Suprapubic skin (tissue), 4 donors: Measurements from ENCODE around the gene SEMA6A. TPM values are rescaled to one million over a fixed set of nuclear protein-coding genes. Genes with fewer than 3 reads are reported as not detected.

Source experiments
- DNase-seq, 2 donors: peaks; one replicate each; pipeline ENCODE4 v3.0.0-alpha.2; 2019; ENCODE audit warnings: low spot score in 2 of 2
- H3K27ac ChIP-seq: fragments of 200-600 bp; sonication (generic); one replicate; pipeline ENCODE4 v1.5.1; 2019
- H3K27me3 ChIP-seq: fragments of 200-600 bp; sonication (generic); one replicate; pipeline ENCODE4 v1.5.1; 2019
- H3K36me3 ChIP-seq: fragments of 200-600 bp; sonication (generic); one replicate; pipeline ENCODE4 v1.5.1; 2019
- H3K4me1 ChIP-seq: fragments of 200-600 bp; sonication (generic); one replicate; pipeline ENCODE4 v1.5.1; 2019
- H3K4me3 ChIP-seq: fragments of 200-600 bp; sonication (generic); one replicate; pipeline ENCODE4 v1.5.1; 2019; ENCODE audit warnings: mild to moderate bottlenecking
- H3K9me3 ChIP-seq: fragments of 200-600 bp; sonication (generic); one replicate; pipeline ENCODE4 v1.5.1; 2019
- EP300 ChIP-seq: sonication (generic); formaldehyde crosslinking; IDR thresholded peaks from one replicate; pipeline ENCODE4 v1.6.1; 2017; ENCODE audit warnings: antibody characterized with exemption
- POLR2A ChIP-seq, 2 donors: fragments of 450-650 bp; IDR thresholded peaks; one replicate each; pipeline ENCODE4 v1.6.1; 2017; ENCODE audit warnings: antibody characterized with exemption in 2 of 2, mild to moderate bottlenecking in 2 of 2, moderate library complexity in 2 of 2
- POLR2AphosphoS5 ChIP-seq, 3 donors: sonication (generic); formaldehyde crosslinking; IDR thresholded peaks; one replicate each; pipeline ENCODE4 v1.6.1; 2017; ENCODE audit warnings: antibody characterized with exemption in 3 of 3
- WGBS: methylation state at CpG from one replicate; pipeline ENCODE4 v1.1.5; 2018; 5-methylcytosine and 5-hydroxymethylcytosine counted together
- total RNA-seq, 4 donors: library from RNA; depleted of rRNA; stranded (reverse); fragments of >200 nt; gene quantifications; one replicate each; pipeline ENCODE4 v1.1.0, GENCODE V29; 2016
- TF ChIP-seq, protein P1 (sequence below), 2 donors: fragments of 200-600 bp in 1 of 2; fragments of 450-650 bp in 1 of 2; sonication (generic) in 1 of 2; IDR thresholded peaks; one replicate each; pipeline ENCODE4 v1.5.1; 2016 to 2019; ENCODE audit warnings: antibody characterized with exemption in 2 of 2, mild to moderate bottlenecking in 1 of 2, moderate library complexity in 1 of 2

Gene SEMA6A
- total RNA-seq, 4 donors from 2014 or later: 7.4 to 27.8 (median 15.5) TPM

DNA sequence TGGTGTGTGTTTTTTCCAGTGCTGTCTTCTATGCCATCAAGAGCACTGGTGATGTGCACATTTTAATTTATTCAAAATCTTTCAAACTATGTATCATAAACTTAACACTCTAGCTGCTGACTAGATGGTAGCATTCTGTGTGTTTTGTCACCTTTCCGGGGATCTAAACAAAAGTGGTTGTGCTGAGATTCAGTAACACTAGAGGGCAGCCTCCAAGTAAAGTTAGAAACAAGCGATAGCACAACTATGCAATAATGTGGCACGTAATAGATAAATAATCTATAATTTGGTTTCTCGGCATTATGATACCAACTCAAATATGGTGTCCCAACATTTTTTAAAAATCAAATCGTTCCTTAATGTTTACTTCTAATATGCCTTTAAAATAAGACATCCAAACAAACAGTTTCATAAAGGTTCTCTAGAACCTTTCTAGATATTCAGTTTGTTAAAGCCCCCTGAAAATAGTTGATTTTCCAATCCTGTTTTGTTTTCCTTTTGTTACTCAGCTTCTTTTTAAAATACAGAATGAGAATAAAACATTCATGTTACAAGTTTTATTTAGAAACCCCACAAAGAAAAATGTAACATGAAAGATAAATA is 16.9 kb downstream of the SEMA6A start:
- TF ChIP-seq POLR2AphosphoS5 (IDR thresholded peaks at IDR 0.05): no peak
- TF ChIP-seq, protein P1, sequence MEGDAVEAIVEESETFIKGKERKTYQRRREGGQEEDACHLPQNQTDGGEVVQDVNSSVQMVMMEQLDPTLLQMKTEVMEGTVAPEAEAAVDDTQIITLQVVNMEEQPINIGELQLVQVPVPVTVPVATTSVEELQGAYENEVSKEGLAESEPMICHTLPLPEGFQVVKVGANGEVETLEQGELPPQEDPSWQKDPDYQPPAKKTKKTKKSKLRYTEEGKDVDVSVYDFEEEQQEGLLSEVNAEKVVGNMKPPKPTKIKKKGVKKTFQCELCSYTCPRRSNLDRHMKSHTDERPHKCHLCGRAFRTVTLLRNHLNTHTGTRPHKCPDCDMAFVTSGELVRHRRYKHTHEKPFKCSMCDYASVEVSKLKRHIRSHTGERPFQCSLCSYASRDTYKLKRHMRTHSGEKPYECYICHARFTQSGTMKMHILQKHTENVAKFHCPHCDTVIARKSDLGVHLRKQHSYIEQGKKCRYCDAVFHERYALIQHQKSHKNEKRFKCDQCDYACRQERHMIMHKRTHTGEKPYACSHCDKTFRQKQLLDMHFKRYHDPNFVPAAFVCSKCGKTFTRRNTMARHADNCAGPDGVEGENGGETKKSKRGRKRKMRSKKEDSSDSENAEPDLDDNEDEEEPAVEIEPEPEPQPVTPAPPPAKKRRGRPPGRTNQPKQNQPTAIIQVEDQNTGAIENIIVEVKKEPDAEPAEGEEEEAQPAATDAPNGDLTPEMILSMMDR (IDR thresholded peaks at IDR 0.05): peak; percentile 2 to 38
- H3K4me3 ChIP-seq: no peak overlapping the region
- WGBS: 36% methylated on average over 5 of the region's 5 CpGs
- H3K27me3 ChIP-seq: no peaks in the 10 kb centered on the region
- no peak overlapping the region for H3K27ac ChIP-seq
- no peaks in the 10 kb centered on the region for H3K9me3 ChIP-seq
- DNase-seq: no peak
- no peaks in the 10 kb centered on the region for H3K36me3 ChIP-seq
- H3K4me1 ChIP-seq: peaks cover 6% of the 10 kb centered on the region

DNA sequence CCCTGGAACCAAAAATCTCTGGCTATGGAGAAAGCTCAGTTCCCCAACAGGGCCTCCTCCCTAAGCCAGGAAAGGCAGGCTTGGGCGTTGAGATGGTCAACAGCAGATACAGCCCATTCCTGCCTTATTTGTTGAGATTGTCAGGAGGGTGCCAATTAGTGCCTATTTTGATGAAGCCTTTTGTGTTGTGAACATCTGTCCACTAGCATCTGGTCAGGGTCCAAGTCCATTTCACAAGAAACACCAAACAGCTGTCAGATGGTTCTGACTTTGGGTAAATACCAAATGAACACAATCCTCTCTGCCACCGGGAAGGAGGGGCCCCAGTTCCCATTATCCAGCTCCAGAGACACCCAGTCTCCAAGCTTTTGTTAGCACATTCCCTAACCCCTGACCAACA is 19.9 kb downstream of the SEMA6A start:
- no peaks in the 10 kb centered on the region for H3K9me3 ChIP-seq
- peaks cover 6% of the 10 kb centered on the region for H3K4me1 ChIP-seq
- H3K27me3 ChIP-seq: no peaks in the 10 kb centered on the region
- H3K4me3 ChIP-seq: no peak overlapping the region
- TF ChIP-seq POLR2A (IDR thresholded peaks at IDR 0.05) (no peak), EP300 (no peak)
- TF ChIP-seq, protein P1 (IDR thresholded peaks at IDR 0.05): no peak
- no peak for DNase-seq
- H3K27ac ChIP-seq: no peak overlapping the region
- WGBS: 43% methylated on average over 2 of the region's 2 CpGs
- H3K36me3 ChIP-seq: no peaks in the 10 kb centered on the region

- Histone ChIP-seq H3K4me1 (peaks cover 6% of the 10 kb centered on the region), H3K36me3 (no peaks in the 10 kb centered on the region), H3K4me3 (no peak overlapping the region), H3K27me3 (no peaks in the 10 kb centered on the region), H3K27ac (no peak overlapping the region), H3K9me3 (no peaks in the 10 kb centered on the region)
- WGBS: 89% methylated on average over 4 of the region's 4 CpGs
- DNase-seq: no peak
- TF ChIP-seq POLR2A (IDR thresholded peaks at IDR 0.05) (no peak), POLR2AphosphoS5 (IDR thresholded peaks at IDR 0.05) (no peak), EP300 (no peak)
- TF ChIP-seq, protein P1 (IDR thresholded peaks at IDR 0.05): no peak
Observed at GRCh38 chr5:116553366-116553765, 21.3 kb downstream of the SEMA6A start.

DNA sequence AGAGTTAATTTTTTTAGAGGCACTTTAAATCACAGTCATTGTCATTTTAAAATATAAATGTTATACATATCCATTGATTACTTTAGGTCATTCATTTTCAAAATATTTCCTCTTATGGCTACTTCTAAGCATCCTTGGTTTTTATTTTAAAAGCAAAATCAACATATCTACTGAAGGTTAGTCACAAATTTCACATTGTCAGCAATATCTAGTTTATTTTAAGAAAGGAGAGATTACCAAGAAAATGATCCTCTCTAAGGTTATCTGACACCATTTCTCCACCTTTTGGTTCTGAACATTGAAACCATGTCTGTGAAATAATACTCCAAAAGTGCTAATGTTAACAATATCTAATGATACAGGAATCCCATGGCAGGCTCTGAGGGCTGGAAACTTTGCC is 24.5 kb downstream of the SEMA6A start:
- no peak for DNase-seq
- H3K36me3 ChIP-seq: no peaks in the 10 kb centered on the region
- peaks cover 6% of the 10 kb centered on the region for H3K4me1 ChIP-seq
- TF ChIP-seq, protein P1 (IDR thresholded peaks at IDR 0.05): no peak
- H3K27ac ChIP-seq: no peak overlapping the region
- no peak overlapping the region for H3K4me3 ChIP-seq
- peaks cover 8% of the 10 kb centered on the region for H3K9me3 ChIP-seq
- H3K27me3 ChIP-seq: no peaks in the 10 kb centered on the region

- no peak for DNase-seq
- Histone ChIP-seq H3K9me3 (peaks cover 8% of the 10 kb centered on the region), H3K4me1 (no peaks in the 10 kb centered on the region), H3K36me3 (no peaks in the 10 kb centered on the region), H3K27ac (no peak overlapping the region), H3K4me3 (no peak overlapping the region), H3K27me3 (no peaks in the 10 kb centered on the region)
- TF ChIP-seq POLR2A (IDR thresholded peaks at IDR 0.05) (no peak), POLR2AphosphoS5 (IDR thresholded peaks at IDR 0.05) (no peak), EP300 (no peak)
- TF ChIP-seq, protein P1 (IDR thresholded peaks at IDR 0.05): no peak
- 96% methylated on average over 1 of the region's 1 CpG for WGBS
Observed at GRCh38 chr5:116546743-116547124, 27.9 kb downstream of the SEMA6A start.
